HG03097 (cell line): Measurements from ENCODE around the gene PDIA5.
A peak's percentile ranks its signal among the peaks of the same experiment; 100 is the strongest.

Experiments used
- ATAC-seq: cut with Tn5 transposase; IDR thresholded peaks from one replicate; pipeline ENCODE4 v1.9.1; 2021; ENCODE audit not compliant: unreplicated experiment, low FRiP score

Gene PDIA5

DNA sequence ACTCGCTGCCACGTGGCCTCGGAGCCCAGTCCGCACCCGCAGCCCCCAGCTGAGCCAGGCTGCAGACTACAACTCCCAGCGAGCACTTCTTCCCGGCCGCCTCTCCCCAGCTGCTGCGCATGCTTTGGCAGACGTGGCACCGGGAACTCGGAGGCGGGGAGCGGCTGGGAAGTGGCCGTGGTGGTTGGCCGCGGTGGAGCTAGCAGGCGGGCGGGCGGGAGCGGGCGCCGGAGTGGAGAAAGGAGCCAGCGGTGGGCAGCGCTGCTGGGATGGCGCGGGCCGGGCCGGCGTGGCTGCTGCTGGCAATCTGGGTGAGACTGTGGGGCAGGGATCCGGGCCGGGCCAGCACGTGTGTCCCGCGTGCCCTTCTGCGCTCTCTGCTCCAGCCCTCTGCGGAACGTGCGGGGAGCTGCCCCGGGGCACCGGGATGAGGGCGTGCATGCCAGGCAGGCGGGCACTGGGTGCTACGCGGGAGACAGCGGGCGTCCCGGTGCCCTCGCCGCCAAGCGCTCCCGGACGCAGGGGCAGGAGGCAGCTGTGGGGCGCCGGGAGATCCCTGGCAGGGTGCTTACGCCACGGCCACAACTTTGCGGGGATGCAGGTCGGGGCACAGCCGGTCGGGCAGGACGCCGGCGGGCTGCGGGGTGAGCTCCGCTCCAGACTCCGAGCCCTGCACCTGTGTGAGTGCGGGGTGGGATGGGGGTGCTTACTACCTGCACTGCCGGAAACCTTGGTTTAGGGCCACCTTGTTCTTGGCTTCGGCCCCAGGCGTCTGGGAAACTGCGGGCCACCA is at the start of gene PDIA5:
Gene PDIA5 (plus strand): TSS at position 130 of the 793 bp plus-strand sequence. CDS start 140 bp downstream, at position 270.
- ATAC-seq: peak; percentile 71

DNA sequence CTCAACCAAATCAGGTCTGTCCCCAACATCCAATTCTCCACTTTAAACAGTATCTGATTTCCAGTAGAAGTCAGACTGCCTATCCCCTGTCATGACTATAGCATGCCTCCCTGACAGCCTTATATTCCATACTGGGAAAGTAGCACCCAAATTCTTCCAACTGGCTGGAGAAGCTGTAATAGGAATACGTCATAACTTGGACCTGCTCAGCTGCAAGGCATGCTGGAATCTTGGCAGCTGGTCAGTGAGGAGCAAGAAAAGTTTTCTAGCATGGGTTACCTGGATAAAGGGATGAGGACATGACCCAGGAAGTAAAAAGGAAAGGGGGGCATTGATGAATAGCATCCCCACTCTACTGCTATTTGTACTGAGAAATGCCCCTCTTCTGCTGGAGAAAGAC is 48.1 kb upstream of the PDIA5 start:
- ATAC-seq: no peak

DNA sequence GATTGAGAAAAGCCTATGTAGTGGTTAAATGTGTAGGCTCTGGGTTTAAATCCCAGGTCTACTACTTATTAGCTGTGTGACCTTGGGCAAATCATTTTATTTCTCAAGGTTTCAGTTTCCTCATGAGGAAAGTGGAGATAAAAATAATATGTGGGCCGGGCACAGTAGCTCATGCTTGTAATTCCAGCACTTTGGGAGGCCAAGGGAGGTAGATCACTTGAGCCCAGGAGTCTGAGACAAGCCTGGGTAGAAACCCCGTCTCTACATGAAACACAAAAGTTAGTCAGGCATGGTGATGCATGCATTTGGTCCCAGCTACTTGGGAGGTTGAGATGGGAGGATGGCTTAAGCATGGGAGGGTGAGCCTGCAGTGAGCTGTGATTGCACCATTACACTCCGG is 47.7 kb upstream of the PDIA5 start:
- no peak for ATAC-seq

GRCh38 chr3:123019591-123019990 is 47.2 kb upstream of the PDIA5 start:
- no peak for ATAC-seq

GRCh38 chr3:123020709-123021108 is 46.1 kb upstream of the PDIA5 start:
- no peak for ATAC-seq

DNA sequence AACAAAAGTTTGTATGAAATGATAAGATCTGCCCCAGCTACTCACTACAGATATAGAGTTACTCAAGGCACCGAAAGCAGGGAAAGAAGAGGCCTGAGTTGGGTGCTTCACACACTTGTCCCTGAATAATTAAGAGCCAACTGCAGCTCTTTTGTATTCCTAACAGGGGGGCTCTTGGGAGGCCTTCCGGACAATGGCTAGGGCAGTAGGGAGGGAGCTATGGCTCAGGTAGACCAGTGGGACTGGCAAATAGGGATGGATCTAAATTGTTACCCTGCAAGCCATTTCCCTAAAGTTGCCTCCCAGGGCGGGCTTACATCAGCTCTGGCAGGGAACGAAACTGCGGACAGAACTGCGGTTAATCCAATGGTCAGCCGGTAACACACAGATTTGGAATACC is 45.4 kb upstream of the PDIA5 start:
- no peak for ATAC-seq

GRCh38 chr3:123021996-123022510 is 44.8 kb upstream of the PDIA5 start:
- ATAC-seq: no peak

DNA sequence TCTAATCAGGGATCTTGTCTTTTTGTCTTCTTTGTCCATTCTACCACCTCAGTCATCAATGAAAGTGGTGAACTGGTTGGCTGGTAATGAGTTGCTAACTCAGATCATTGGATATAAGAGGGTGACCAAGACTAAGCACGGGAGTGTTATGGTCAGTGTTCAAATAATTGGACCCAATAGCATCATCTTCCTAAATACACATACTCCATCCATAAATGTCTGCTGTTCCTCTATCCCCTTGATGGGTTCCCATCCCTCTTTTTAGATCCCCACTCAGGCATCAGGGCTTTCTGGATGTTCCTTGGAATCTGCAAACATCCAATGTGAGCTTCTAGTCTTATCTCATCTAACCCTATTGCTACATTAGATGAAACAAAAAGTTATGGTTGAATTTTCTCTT is 42.8 kb upstream of the PDIA5 start:
- no peak for ATAC-seq

DNA sequence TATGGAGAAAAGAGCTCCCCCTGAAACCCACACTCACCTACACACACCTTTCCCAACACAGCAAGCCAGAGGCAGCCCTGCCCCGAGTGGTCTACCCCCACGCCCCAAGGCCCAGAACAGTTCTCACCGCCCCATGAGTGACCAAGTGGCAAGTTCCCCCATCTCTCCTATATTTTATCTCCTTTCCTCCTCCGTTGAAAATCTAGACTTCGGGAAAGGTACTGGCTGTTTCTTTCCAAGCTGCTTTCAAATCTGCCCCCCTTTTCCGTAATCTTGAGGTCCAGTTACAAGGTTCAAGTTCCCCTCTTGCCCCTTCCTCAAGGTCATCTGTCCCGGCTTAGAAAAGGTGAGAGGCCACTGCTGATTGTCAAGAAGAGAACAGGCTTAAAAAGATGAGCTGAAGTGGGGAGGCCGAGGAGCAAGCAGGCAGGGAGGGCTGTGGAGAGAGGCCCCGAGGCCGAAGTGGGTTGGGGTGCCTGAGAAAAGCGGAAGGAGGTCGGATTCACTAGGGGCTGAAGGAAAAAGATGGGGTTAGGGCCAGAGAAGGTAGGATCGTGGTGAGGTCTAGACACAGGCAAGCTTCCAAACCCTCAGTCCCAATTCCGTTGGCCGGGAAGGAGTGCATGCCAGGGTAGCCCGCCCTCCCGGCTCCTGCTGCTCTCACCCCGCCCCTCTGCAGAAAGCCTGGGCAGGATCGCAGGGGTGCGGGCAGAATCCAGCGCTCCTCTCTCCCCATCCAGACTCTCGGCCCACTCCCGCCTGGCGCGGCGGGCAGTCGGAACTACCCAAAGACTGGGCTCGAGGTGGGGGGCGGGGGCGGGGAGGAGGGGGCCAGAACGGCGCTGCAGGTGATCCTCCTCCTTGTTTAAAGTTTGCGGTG is 40.9 kb upstream of the PDIA5 start:
- ATAC-seq: no peak

GRCh38 chr3:123026565-123027291 is 40.1 kb upstream of the PDIA5 start:
- ATAC-seq: no peak

GRCh38 chr3:123027292-123028232 is 39.3 kb upstream of the PDIA5 start, which contains the start of gene SEMA5B:
Gene SEMA5B, minus strand, starts transcription at chr3:123027763. Its CDS starts 66,500 bp downstream, at chr3:122961263.
- ATAC-seq: no peak

- no peak for ATAC-seq
Measured at GRCh38 chr3:123028233-123028828, 38.5 kb upstream of the PDIA5 start.

- ATAC-seq: no peak
Measured at GRCh38 chr3:123031051-123031450, 35.8 kb upstream of the PDIA5 start.

GRCh38 chr3:123032057-123032456 is 34.8 kb upstream of the PDIA5 start:
- ATAC-seq: no peak

- ATAC-seq: no peak
Measured at GRCh38 chr3:123034120-123034519, 32.7 kb upstream of the PDIA5 start.

DNA sequence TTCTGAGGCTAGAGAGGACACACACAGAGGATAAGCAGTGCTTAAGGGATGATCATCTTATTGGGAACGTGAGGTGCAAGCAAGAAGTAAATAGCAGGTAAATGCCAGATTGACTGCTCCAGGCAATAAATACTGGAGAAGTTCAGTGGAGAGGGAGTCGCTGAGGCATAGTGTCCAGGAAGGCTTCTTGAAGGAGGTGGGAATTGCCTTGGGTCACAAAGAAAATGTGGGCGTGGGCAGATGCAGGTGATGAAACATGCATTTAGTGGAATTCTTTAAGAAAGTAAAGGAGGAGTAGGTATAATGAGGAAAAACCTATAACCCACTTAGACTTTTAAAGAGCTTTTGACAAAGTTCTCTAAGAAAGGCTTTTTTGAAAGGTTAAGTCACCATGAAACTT is 31.8 kb upstream of the PDIA5 start:
- no peak for ATAC-seq

GRCh38 chr3:123036352-123037014 is 30.3 kb upstream of the PDIA5 start:
- no peak for ATAC-seq

- ATAC-seq: no peak
Measured at GRCh38 chr3:123037015-123037375, 29.8 kb upstream of the PDIA5 start.

DNA sequence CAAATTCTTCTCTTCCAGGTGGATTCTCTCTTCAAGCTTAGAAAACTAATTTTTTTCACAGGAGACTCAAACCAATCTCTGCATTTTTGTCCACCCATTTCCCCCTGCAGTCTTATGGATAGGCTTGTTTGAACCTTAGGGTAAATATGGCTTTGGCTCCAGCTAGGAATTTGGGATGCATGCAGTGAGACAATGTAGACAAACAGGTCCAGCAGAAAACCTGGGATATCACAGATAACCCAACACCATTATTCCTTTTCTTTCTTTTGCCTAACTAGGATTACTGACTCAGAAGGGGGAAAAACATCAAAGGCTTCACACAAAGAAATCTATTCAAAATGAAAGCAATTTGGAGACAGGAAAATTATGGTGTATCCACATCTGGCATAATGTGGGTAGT is 28.1 kb upstream of the PDIA5 start:
- ATAC-seq: no peak
